GM21526 (cell line): Measurements from ENCODE around the gene C1orf141.

ENCODE experiments used
- ATAC-seq: cut with Tn5 transposase; IDR thresholded peaks from one replicate; pipeline ENCODE4 v1.9.1; 2021; ENCODE audit warnings: moderate library complexity; ENCODE audit not compliant: unreplicated experiment, low FRiP score

Gene C1orf141

GRCh38 chr1:67043366-67043765 is 91.4 kb downstream of the C1orf141 start:
- ATAC-seq, result no peak
